VCaP (cell line): ENCODE measurements around the gene NUP214.

Experiments used
- H3K27ac ChIP-seq: fragments of 450-650 bp; 2 replicates; pipeline ENCODE4 v1.5.1; 2017
- CTCF ChIP-seq: fragments of 450-650 bp; conservative IDR thresholded peaks from 2 replicates; pipeline ENCODE4 v1.5.1; 2017; ENCODE audit warnings: mild to moderate bottlenecking, moderate library complexity

NUP214 gene

GRCh38 chr9:131125288-131126058 is at the start of gene NUP214:
NUP214 (plus strand) TSS chr9:131125586; CDS start chr9:131125705, 119 bp downstream.
- no peak for TF ChIP-seq CTCF
- peak within 1 kb of the TSS; percentile 88 for H3K27ac ChIP-seq

DNA sequence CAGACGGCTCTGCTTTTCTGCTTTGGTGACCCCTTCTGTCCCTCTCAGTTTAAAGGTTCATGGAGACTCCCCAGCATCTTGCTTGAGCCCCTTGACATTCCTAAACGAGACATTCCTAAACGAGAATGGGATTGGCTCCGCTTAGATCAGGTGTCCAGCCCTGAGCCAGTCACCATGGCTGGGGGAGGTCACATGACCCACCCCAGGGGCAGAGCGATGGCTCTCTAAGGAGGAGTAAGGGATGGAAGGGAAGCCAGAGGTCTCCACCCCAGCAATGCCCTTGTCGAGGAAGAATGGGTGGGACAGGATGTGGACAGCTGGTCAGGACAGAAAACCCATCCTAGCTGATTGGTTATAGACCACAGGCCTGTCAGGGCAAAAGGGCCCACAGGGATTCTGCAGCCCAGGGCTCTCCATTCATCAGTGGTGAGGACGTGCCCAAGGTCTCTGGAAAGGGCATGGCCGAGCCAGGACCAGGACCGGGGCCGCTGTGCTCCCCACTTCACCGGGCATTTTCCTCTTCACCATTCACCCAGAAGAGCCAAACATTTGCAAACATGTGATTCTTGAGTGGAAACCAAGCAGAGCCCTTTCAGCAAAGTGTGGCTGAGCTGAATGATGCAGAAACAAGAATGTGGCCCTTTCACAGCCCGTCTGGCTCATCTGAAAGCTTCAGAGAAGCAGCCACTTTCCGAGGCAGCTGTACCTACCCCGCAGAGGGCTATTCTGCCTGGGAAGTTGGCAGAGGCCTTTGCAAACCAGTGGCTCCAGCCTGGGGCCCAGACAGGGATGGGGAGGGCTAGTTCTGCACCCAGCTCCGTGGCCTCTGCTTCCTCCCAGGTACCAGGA is 48.8 kb upstream of the NUP214 start:
- no peak overlapping the region for H3K27ac ChIP-seq
- no peak for TF ChIP-seq CTCF

- TF ChIP-seq CTCF: no peak
- no peak overlapping the region for H3K27ac ChIP-seq
Measured at GRCh38 chr9:131078427-131079366, 46.7 kb upstream of the NUP214 start.

GRCh38 chr9:131080589-131080988 is 44.8 kb upstream of the NUP214 start:
- no peak overlapping the region for H3K27ac ChIP-seq
- no peak for TF ChIP-seq CTCF

DNA sequence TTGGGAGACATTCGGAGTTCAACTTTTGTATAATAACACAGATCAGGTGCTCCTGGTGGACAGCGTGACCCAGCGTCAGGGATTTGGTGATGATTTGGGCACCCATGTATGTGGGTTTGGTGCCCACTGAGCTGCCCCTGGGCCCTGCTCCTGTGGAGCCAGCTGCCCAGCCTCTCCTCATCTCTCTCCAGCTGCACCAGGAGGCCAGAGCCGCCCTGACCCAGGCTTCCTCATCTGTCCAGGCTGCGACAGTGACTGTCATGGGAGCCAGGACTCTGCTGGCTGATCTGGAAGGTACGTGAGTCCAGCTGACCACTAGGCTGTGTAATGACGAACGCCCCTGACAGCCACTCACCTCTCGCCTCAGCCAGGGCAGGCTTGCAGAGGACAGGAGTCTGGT is 43.5 kb upstream of the NUP214 start:
- no peak overlapping the region for H3K27ac ChIP-seq
- TF ChIP-seq CTCF: no peak

DNA sequence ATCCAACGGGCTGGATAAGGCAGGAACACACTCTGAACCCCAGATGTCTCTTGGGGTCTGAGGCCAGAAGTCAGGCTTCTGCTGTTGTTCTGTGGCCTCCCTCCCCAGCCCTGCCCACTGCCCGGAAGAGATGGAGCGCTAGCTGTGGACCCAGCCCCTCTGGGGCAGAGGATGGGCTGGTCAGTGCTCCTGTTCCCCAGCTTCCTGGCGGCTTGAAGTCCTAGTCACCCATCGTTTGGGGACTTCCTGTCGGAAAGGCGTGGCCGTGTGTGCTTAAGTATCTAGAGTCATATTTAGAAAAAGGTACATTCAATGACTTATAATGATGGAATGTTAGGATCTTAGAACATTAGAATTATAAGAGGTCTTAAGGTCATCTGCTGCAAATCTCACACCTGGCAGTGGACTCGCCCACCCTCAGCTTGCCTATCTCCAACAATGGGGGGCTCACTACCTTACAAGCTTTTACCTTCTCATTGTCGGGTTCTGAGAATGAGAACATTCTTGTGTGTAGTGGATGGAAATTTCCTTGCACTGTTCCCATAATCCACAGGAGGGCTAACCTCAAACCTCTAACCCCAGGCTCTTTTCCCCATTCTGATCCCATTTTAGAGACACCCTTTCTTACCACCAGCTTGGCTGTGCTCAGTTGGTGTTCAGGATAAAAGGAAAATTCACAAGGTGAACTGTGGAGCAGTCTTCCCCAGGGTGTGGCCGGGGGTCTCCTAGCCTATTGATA is 42.4 kb upstream of the NUP214 start:
- H3K27ac ChIP-seq: no peak overlapping the region
- no peak for TF ChIP-seq CTCF
